ENCODE data around the gene FRYL.
"Not testable (repeated sequence)": the region's sequence is repeated elsewhere in the genome, so short reads cannot be mapped to it uniquely, and the experiment has no call there.

Gene FRYL

GRCh38 chr4:48694824-48695223 lies 85.3 kb downstream of the FRYL start:
- DNase-seq, result no peak

GRCh38 chr4:48693856-48694574 lies 86.1 kb downstream of the FRYL start:
- no peak for DNase-seq

- no peak for DNase-seq
Observed at GRCh38 chr4:48692897-48693296, 87.2 kb downstream of the FRYL start.

- DNase-seq, result no peak
Observed at GRCh38 chr4:48692044-48692443, 88.0 kb downstream of the FRYL start.

- no peak for DNase-seq
Observed at GRCh38 chr4:48688953-48689352, 91.1 kb downstream of the FRYL start.

- DNase-seq, result no peak
Observed at GRCh38 chr4:48687313-48688051, 92.6 kb downstream of the FRYL start.

GRCh38 chr4:48686369-48686768 lies 93.7 kb downstream of the FRYL start:
- DNase-seq, result no peak

- no peak for DNase-seq
Observed at GRCh38 chr4:48683784-48684666, 96.1 kb downstream of the FRYL start.

- not testable (repeated sequence) for DNase-seq
Observed at GRCh38 chr4:48682870-48683269, 97.2 kb downstream of the FRYL start.

GRCh38 chr4:48681856-48682255 lies 98.2 kb downstream of the FRYL start:
- no peak for DNase-seq

- DNase-seq, result no peak
Observed at GRCh38 chr4:48680848-48681568, 99.1 kb downstream of the FRYL start.

- no peak for DNase-seq
Observed at GRCh38 chr4:48673537-48673936, 106.5 kb downstream of the FRYL start.

GRCh38 chr4:48670587-48670986 lies 109.5 kb downstream of the FRYL start:
- no peak for DNase-seq

- DNase-seq, result no peak
Observed at GRCh38 chr4:48669086-48669485, 111.0 kb downstream of the FRYL start.

GRCh38 chr4:48668254-48669017 lies 111.6 kb downstream of the FRYL start:
- no peak for DNase-seq

GRCh38 chr4:48667148-48667547 lies 112.9 kb downstream of the FRYL start:
- no peak for DNase-seq

- no peak for DNase-seq
Observed at GRCh38 chr4:48665555-48666186, 114.4 kb downstream of the FRYL start.

- no peak for DNase-seq
Observed at GRCh38 chr4:48664938-48665337, 115.1 kb downstream of the FRYL start.

- no peak for DNase-seq
Observed at GRCh38 chr4:48661391-48661790, 118.7 kb downstream of the FRYL start.

GRCh38 chr4:48660347-48660746 lies 119.7 kb downstream of the FRYL start:
- DNase-seq, result no peak

- DNase-seq, result no peak
Observed at GRCh38 chr4:48654015-48654664, 125.9 kb downstream of the FRYL start.

All from NCI-H187 treated with DMSO at 0.1 percent for 48 hours (cell line).